22Rv1 (cell line): ENCODE results near the gene PRKAR1B.

ENCODE experiments used
- ZFX ChIP-seq: fragments of 450-650 bp; IDR thresholded peaks from 2 replicates; pipeline ENCODE4 v1.6.1; 2017; ENCODE audit warnings: antibody characterized with exemption, borderline replicate concordance
- TF ChIP-seq, protein P1 (sequence below): fragments of 450-650 bp; IDR thresholded peaks from 2 replicates; pipeline ENCODE4 v1.5.1; 2017; ENCODE audit warnings: mild to moderate bottlenecking

DNA sequence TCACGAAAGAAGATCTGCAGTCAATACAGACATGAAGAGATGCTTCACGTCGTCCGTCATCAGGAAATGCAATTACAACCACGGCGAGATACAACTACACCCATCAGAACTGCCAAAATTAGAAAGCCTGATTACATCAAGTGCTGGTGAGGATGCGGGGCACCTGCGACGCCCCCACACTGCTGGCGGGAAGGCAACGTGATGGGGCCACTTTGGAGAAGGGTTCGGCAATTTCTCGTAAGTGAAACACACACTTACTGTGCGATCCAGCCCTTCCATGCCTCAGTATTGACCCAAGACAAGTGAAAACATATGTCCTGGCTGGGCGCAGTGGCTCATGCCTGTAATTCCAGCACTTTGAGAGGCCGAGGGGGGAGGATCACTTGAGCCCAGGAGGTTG lies 181.6 kb downstream of the PRKAR1B start:
- TF ChIP-seq, protein P1, sequence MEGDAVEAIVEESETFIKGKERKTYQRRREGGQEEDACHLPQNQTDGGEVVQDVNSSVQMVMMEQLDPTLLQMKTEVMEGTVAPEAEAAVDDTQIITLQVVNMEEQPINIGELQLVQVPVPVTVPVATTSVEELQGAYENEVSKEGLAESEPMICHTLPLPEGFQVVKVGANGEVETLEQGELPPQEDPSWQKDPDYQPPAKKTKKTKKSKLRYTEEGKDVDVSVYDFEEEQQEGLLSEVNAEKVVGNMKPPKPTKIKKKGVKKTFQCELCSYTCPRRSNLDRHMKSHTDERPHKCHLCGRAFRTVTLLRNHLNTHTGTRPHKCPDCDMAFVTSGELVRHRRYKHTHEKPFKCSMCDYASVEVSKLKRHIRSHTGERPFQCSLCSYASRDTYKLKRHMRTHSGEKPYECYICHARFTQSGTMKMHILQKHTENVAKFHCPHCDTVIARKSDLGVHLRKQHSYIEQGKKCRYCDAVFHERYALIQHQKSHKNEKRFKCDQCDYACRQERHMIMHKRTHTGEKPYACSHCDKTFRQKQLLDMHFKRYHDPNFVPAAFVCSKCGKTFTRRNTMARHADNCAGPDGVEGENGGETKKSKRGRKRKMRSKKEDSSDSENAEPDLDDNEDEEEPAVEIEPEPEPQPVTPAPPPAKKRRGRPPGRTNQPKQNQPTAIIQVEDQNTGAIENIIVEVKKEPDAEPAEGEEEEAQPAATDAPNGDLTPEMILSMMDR, result no peak
- no peak for TF ChIP-seq ZFX
